Hypothalamus (tissue), 51 donors: Measurements from ENCODE around the gene KISS1R.

Experiments
- DNase-seq, 51 donors: peaks; one replicate each; lab custom pipeline; 2025; lab: John Stamatoyannopoulos, UW

KISS1R gene

GRCh38 chr19:964761-965694 lies 47.9 kb downstream of the KISS1R start:
- no peak for DNase-seq

GRCh38 chr19:966485-967088 lies 49.5 kb downstream of the KISS1R start:
- no peak for DNase-seq
